ENCODE measurements around the gene PRSS37. TPM values are rescaled to one million over a fixed set of nuclear protein-coding genes. Genes with fewer than 3 reads are reported as not detected.
"Not testable (repeated sequence)": the region's sequence is repeated elsewhere in the genome, so short reads cannot be mapped to it uniquely, and the experiment has no call there.

The PRSS37 gene
- total RNA-seq, 1 experiment from 2014 or later, result not detected

DNA sequence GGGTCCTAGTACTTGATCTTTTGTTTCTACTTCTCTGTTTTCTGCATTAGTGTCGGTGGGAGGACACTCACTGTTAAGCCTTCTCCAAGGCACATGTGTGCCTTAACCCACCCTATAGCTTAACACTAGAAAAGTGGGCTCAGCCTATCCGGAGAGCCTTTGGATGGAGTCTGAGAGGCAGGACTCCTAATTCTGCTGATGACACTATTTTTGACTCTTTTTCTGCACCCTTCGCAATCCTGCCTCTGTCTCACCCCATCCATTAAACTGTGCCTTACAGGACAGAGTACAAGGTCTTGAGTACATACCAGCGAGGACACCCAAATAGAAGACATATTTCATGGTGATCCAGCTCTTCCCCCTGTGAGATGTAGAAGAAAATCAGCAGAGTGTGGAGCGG lies 577 bp downstream of the PRSS37 start:
- no peaks in the 10 kb centered on the region for H3K36me3 ChIP-seq
- no peaks in the 10 kb centered on the region for H3K4me1 ChIP-seq
- H3K4me3 ChIP-seq, result no peak overlapping the region
- no peaks in the 10 kb centered on the region for H3K9me3 ChIP-seq (replicated peaks)
- no peaks in the 10 kb centered on the region for H3K27me3 ChIP-seq
- DNase-seq, result no peak
- H3K27ac ChIP-seq, result no peak overlapping the region

DNA sequence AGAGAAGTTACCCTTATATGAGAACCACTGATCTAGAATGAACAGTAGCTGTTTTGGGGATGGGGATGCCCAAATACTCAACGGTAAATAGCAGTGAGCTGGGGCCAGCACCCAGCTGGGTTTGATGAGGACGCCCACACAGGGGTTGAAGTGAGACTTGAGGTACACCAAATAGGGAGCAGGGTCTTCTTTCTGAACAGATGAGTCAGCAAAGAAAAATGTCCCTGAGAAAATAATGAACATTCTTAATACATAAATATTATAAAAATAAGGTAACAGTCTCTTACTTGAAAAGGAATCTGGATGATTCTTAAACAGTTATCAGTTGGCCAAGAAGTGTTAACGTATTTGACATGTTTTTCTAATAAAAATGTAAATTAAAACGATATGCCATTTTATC lies 2.0 kb downstream of the PRSS37 start:
- H3K27me3 ChIP-seq, result no peaks in the 10 kb centered on the region
- no peak overlapping the region for H3K4me3 ChIP-seq
- H3K4me1 ChIP-seq, result no peaks in the 10 kb centered on the region
- DNase-seq, result no peak
- H3K9me3 ChIP-seq (replicated peaks), result no peaks in the 10 kb centered on the region
- H3K36me3 ChIP-seq, result no peaks in the 10 kb centered on the region
- no peak overlapping the region for H3K27ac ChIP-seq

DNA sequence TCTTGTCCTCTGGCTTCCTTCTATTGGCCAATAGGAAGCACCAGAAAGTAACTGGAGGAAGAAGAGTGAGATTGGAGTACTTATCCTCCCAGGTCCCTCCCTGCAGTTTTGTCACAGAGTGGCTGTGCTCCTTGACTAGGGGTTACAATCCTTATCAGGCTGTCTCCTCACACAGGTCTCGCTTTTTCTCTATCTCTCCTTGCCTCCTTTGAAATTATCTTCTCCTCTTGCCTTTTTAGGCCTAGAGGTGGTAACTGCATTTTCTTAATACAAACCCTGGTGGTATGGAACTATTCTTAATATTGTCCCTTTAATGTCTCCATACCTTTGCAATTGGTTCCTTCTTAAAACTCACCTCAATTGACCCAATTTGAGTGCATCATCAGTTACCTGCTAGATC lies 2.7 kb downstream of the PRSS37 start:
- no peak for DNase-seq
- Histone ChIP-seq H3K9me3 (replicated peaks) (no peaks in the 10 kb centered on the region), H3K4me3 (no peak overlapping the region), H3K27ac (no peak overlapping the region), H3K4me1 (no peaks in the 10 kb centered on the region), H3K36me3 (no peaks in the 10 kb centered on the region), H3K27me3 (no peaks in the 10 kb centered on the region)

DNA sequence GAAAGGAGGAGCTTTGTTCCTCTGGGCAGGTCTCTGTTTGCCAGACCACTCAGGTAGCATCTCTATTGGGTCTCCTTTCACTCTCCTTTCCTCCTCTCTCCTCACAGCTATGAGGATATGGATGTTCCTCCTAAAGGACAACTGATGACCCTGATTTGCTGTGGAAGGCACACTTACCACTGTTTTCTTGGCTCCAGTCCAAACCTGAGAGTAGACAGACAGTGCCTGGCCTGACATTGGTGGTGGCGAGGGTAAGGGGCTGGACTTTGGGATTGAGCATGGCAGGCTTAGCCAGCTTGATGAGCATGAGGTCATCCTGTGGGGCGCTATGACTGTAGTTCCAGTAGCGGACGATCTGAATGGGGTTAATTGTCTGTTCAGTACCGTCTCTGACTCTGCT lies 3.6 kb downstream of the PRSS37 start:
- peak in 1 of 2 experiments; percentile 16 for DNase-seq
- H3K9me3 ChIP-seq (replicated peaks), result no peaks in the 10 kb centered on the region
- H3K4me1 ChIP-seq, result no peaks in the 10 kb centered on the region
- no peak overlapping the region for H3K27ac ChIP-seq
- H3K36me3 ChIP-seq, result no peaks in the 10 kb centered on the region
- no peak overlapping the region for H3K4me3 ChIP-seq
- H3K27me3 ChIP-seq, result no peaks in the 10 kb centered on the region

DNA sequence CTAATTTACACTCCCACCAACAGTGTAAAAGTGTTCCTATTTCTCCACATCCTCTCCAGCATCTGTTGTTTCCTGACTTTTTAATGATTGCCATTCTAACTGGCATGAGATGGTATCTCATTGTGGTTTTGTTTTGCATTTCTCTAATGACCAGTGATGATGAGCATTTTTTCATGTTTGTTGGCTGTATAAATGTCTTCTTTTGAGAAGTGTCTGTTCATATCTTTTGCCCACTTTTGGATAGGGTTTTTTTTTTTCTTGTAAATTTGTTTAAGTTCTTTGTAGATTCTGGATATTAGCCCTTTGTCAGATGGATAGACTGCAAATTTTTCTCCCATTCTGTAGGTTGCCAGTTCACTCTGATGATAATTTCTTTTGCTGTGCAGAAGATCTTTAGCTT lies 18.9 kb downstream of the PRSS37 start:
- not testable (repeated sequence) for H3K4me3 ChIP-seq; H3K4me1 ChIP-seq; H3K27ac ChIP-seq; H3K9me3 ChIP-seq (replicated peaks); H3K36me3 ChIP-seq; H3K27me3 ChIP-seq; DNase-seq

DNA sequence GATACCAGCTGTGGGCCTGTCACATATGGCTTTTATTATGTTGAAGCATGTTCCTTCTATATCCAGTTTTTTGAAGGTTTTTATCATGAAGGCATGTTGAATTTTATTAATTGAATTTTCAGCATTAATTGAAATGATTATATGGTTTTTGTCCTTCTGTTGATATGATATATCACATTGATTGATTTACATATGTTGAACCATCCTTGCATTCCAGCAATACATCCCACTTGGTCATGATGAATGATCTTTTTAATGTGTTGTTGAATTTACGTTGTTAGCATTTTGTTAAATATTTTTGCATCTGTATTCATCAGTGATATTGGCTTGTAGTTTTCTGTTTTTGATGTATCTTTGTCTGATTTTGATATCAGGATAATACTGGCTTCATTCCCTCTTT lies 21.2 kb downstream of the PRSS37 start:
- no peaks in the 10 kb centered on the region for H3K36me3 ChIP-seq
- no peak for DNase-seq
- H3K4me3 ChIP-seq, result no peak overlapping the region
- H3K4me1 ChIP-seq, result no peaks in the 10 kb centered on the region
- H3K27me3 ChIP-seq, result no peaks in the 10 kb centered on the region
- H3K9me3 ChIP-seq (replicated peaks), result no peaks in the 10 kb centered on the region
- no peak overlapping the region for H3K27ac ChIP-seq

DNA sequence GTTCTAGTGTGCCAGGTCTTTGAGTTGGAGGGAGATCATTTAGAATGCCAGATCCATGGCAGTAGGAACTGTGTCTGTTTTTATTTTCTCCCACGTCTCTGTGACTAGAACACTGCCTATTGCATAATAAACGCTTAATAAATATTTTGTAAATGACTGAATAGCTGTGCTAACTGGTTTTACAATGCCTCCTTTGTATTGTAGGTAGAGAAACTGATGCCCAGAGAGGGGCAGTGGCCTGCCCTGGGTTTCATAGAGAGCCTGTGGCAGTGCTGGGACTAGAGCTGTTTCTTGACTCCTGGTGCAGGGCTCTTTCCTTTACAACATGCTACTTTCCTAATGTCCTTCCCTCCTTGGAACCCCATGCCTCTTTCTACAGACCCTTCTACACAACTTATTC lies 48.8 kb downstream of the PRSS37 start:
- no peak for DNase-seq
- Histone ChIP-seq H3K4me3 (no peak overlapping the region), H3K27me3 (no peaks in the 10 kb centered on the region), H3K27ac (no peak overlapping the region), H3K36me3 (no peaks in the 10 kb centered on the region), H3K4me1 (no peaks in the 10 kb centered on the region), H3K9me3 (replicated peaks) (no peaks in the 10 kb centered on the region)

DNA sequence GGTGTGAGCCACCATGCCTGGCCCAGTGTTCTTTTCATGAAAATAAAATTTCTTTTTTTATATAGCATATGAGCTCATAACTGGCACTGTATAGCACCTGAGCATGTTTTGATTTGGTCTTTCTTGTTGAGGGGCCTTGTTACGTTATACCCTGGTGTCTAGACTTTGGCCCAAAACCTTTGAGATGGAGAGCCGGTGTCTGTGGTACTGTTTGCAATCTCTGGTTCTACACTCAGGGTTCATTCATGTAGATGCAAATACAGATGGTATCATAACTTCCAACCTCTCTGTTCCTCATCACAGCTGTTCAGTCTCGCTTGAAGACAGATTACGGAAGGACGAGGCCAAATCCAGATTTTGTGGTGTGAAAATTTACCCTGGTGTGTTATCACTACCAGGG lies 51.4 kb downstream of the PRSS37 start, which contains the start of gene TAS2R5:
TAS2R5 (plus strand) TSS at position 301 of the 400 bp plus-strand sequence. CDS start 145 bp downstream, outside the sequence.
- Histone ChIP-seq H3K27me3 (no peaks in the 10 kb centered on the region), H3K9me3 (replicated peaks) (no peaks in the 10 kb centered on the region), H3K36me3 (no peaks in the 10 kb centered on the region), H3K4me1 (no peaks in the 10 kb centered on the region), H3K27ac (no peak within 1 kb of the TSS), H3K4me3 (no peak within 1 kb of the TSS)
- DNase-seq, result no peak

DNA sequence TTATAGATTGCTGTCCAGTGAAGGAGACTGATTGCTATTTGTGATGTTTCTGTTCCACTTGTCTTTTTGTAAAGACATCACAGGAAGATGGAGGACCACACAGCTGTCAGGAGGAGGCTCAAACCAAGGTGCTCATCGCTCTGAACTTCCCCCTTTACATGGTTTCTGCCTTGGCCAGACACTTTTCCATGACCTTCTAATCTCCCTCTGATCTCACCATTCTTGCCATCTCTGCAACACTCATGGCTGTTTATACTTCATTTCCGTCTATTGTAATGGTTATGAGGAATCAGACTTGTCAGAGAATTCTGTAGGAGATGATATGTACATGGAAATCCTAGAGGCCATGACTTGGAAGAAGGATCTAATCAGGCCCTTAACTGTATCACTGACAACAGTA lies 53.0 kb downstream of the PRSS37 start:
- Histone ChIP-seq H3K4me3 (no peak overlapping the region), H3K9me3 (replicated peaks) (no peaks in the 10 kb centered on the region), H3K27me3 (no peaks in the 10 kb centered on the region), H3K36me3 (no peaks in the 10 kb centered on the region), H3K4me1 (no peaks in the 10 kb centered on the region), H3K27ac (no peak overlapping the region)
- no peak for DNase-seq

Other genes with a start within 250 kb of the PRSS37 start
- 14.5 and 17.0 TPM in 2 replicates for gene DENND11, start 139.3 kb downstream of the PRSS37 start, total RNA-seq (2014; rRNA removed; shearing (Covaris generic))
- gene WEE2, start 133.1 kb downstream of the PRSS37 start, total RNA-seq (2014; rRNA removed; shearing (Covaris generic)), result not detected in 2 replicates
- gene SSBP1, start 103.1 kb downstream of the PRSS37 start, total RNA-seq (2014; rRNA removed; shearing (Covaris generic)), result 369 and 396 TPM in 2 replicates
- 0.24 and 0.38 TPM in 2 replicates for gene TAS2R3, start 77.4 kb downstream of the PRSS37 start, total RNA-seq (2014; rRNA removed; shearing (Covaris generic))
- 0.18 and 0.43 TPM in 2 replicates for gene TAS2R4, start 64.8 kb downstream of the PRSS37 start, total RNA-seq (2014; rRNA removed; shearing (Covaris generic))
- 0.18 TPM in 1 of 2 replicates, not detected in the other for gene TAS2R5, start 51.3 kb downstream of the PRSS37 start, total RNA-seq (2014; rRNA removed; shearing (Covaris generic))
- not detected in 2 replicates for gene OR9A4, start 74.9 kb upstream of the PRSS37 start, total RNA-seq (2014; rRNA removed; shearing (Covaris generic))
- gene CLEC5A, start 105.5 kb upstream of the PRSS37 start, total RNA-seq (2014; rRNA removed; shearing (Covaris generic)), result not detected in 2 replicates
- not detected in 2 replicates for gene TAS2R38, start 132.3 kb upstream of the PRSS37 start, total RNA-seq (2014; rRNA removed; shearing (Covaris generic))
- 0.02 TPM in 1 of 2 replicates, not detected in the other for gene MGAM, start 154.4 kb upstream of the PRSS37 start, total RNA-seq (2014; rRNA removed; shearing (Covaris generic))